ENCODE data around the gene CLSTN2. TPM values are rescaled to one million over a fixed set of nuclear protein-coding genes. Genes with fewer than 3 reads are reported as not detected.

CLSTN2 gene
- total and polyA plus RNA-seq, 2 of the 8 experiments (the other 6 are each of a cell fraction or from before 2014, with no cell fraction given) = 0.39 to 0.52 TPM

GRCh38 chr3:140117096-140117526, 182.1 kb downstream of the CLSTN2 start:
- H3K23ac ChIP-seq (ENCODE audit: insufficient read length) = no peak overlapping the region
- CTCF ChIA-PET (ENCODE audit: partially characterized antibody) = no interaction called here
- H4K8ac ChIP-seq (ENCODE audit: extremely low read depth, insufficient read depth, low read length) = no peak overlapping the region
- H3K14ac ChIP-seq (ENCODE audit: insufficient read length) = no peak overlapping the region
- H3K4me2 ChIP-seq (ENCODE audit: insufficient read depth in 1 of 2, low read depth in 2 of 2, low read length in 2 of 2) = no peak overlapping the region
- WGBS, 2 experiments (ENCODE audit: extremely low coverage in 1 of 2, insufficient coverage in 1 of 2, insufficient read length in 1 of 2, insufficient replicate concordance in 2 of 2, low coverage in 1 of 2, low lambda C conversion rate in 2 of 2, missing lambda C conversion rate in 1 of 2) = 91% methylated on average over 4 of the region's 4 CpGs; no CpG with 5 or more reads in 1 of the 2 experiments
- H3K4ac ChIP-seq (replicated peaks; ENCODE audit: insufficient read length, low read depth, low read length) = no peak overlapping the region
- H3K4me3 ChIP-seq (ENCODE audit: extremely low read depth in 1 of 4, insufficient read depth in 2 of 4, low read depth in 3 of 4, low read length in 4 of 4) = no peak overlapping the region
- H3K27me3 ChIP-seq (replicated peaks in 1 of 4; ENCODE audit: control insufficient read depth in 3 of 4, extremely low read depth in 1 of 4, insufficient read depth in 3 of 4, low read length in 3 of 4) = no peaks in the 10 kb centered on the region
- no peaks in the 10 kb centered on the region for H3K9me3 ChIP-seq (ENCODE audit: insufficient read depth in 2 of 2, low read depth in 1 of 2, low read length in 1 of 2)
- H3K79me1 ChIP-seq (ENCODE audit: low read depth, low read length) = no peaks in the 10 kb centered on the region
- H2BK15ac ChIP-seq (ENCODE audit: low read length) = no peak overlapping the region
- no peak overlapping the region for H2BK20ac ChIP-seq (ENCODE audit: low read length)
- no peak overlapping the region for H2AFZ ChIP-seq (ENCODE audit: low read length)
- no peak for DNase-seq (ENCODE audit: low read depth in 1 of 2, low spot score in 2 of 2)
- no peak overlapping the region for H3K9ac ChIP-seq (replicated peaks in 1 of 4; ENCODE audit: extremely low read depth in 1 of 4, low read depth in 3 of 4, low read length in 3 of 4)
- H2BK12ac ChIP-seq (ENCODE audit: low read depth, low read length) = no peak overlapping the region
- H2BK120ac ChIP-seq (replicated peaks; ENCODE audit: low read depth, low read length) = no peak overlapping the region
- no peaks in the 10 kb centered on the region for H3K36me3 ChIP-seq (ENCODE audit: control insufficient read depth in 2 of 4, insufficient read depth in 4 of 4, low read length in 3 of 4)
- POLR2A ChIA-PET (ENCODE audit: partially characterized antibody) = no interaction called here
- no peak overlapping the region for H3K27ac ChIP-seq (ENCODE audit: low read depth, low read length)
- no peaks in the 10 kb centered on the region for H3K79me2 ChIP-seq (ENCODE audit: control insufficient read depth in 1 of 2, insufficient read depth in 2 of 2, low read length in 2 of 2)
- H3K56ac ChIP-seq (replicated peaks; ENCODE audit: insufficient read length, low read depth, low read length) = no peak overlapping the region
- H2AK5ac ChIP-seq (ENCODE audit: low read depth, low read length) = no peak overlapping the region
- no peak for FAIRE-seq
- no peak overlapping the region for H4K5ac ChIP-seq (ENCODE audit: insufficient read length, low read depth, low read length)
- no peaks in the 10 kb centered on the region for H4K20me1 ChIP-seq (replicated peaks in 1 of 2; ENCODE audit: control insufficient read depth in 1 of 2, insufficient read depth in 2 of 2, low read length in 2 of 2)
- H4K91ac ChIP-seq (replicated peaks; ENCODE audit: insufficient read length, low read length) = no peak overlapping the region
- no peaks in the 10 kb centered on the region for H3K23me2 ChIP-seq (ENCODE audit: low read depth, low read length)
- peaks cover 0 to 8% (median 0%) of the 10 kb centered on the region in 4 experiments; a peak in 1 of 7 replicates for H3K4me1 ChIP-seq (replicated peaks in 1 of 4; ENCODE audit: control insufficient read depth in 3 of 4, insufficient read depth in 4 of 4, low read length in 3 of 4)
- no peak overlapping the region for H3K18ac ChIP-seq (ENCODE audit: extremely low read depth, low read length)
- no peak overlapping the region for H2BK5ac ChIP-seq (ENCODE audit: low read depth, low read length)
- TF ChIP-seq RFX5 (IDR thresholded peaks at IDR 0.05; ENCODE audit: borderline replicate concordance, low read depth, low read length) = no peak

Measured in H1 (cell line).